ENCODE data around the gene FRMD5.
A peak's percentile ranks its signal among the peaks of the same experiment; 100 is the strongest.
"Not testable (repeated sequence)": the region's sequence is repeated elsewhere in the genome, so short reads cannot be mapped to it uniquely, and the experiment has no call there.

FRMD5 gene

DNA sequence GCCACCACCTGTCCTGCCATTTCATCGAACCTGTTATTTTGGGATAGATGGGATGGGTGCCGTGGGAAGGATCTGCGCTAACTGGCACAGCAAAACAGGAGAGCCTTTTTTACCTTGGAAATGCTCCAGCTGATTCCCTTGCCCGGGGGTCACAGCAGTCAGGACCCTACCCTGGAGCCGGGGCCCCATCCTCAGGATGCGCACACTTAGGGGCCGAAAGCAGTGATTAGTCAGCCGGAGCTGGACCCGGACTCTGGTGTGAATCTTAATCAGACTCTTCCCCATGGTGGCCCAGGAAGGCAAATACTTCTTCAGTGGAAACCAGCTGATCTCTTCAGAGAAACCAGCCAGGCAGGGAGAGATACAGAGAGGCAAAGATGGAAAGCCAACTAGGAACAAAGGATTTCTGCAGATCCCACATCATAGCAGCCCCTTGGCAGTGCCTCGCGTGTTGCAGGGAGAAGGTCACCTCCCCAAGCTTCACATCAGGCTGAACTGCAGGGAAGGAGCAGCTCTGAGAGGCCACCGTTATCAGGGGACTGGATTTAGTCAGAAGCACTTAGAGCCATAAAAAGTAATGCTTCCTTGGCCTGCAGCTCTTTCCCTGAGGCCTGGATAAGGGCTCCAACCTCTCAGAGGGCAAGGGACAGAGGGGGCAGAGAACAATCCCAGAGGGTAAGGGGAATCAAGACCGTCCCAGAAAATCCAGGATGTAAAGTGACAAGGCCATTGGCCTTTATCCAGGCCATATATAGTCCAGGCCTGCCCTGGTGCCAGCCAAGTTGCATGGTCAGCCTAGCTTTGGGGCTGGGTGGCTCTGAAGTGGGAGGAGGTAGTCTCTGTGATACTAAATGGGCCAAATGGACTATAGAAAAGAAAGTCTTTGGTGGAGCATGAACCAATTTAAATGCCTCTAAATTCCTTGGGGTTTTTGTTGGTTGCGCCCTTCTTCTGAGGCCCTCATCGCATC lies 315.4 kb downstream of the FRMD5 start:
- no peak for DNase-seq

DNA sequence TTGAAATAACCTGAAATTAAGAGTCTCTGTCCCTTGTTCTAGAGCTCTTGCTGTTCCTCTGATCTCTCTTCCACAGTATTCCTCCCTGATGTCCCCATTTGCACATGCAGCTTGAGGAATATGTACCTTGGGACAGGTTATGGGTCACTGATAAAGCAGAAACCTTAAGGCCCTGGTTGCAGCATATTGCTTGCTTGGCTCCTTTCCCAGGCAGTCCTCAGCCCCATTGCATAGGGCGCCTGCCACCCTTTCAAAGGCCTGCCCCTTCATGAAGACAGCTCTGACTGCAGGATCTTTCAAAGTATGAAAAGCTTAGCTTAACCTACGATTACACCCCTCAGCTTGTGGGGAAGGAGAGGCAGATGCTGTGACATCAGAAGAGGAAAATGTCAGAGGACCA lies 316.6 kb downstream of the FRMD5 start:
- DNase-seq: no peak

DNA sequence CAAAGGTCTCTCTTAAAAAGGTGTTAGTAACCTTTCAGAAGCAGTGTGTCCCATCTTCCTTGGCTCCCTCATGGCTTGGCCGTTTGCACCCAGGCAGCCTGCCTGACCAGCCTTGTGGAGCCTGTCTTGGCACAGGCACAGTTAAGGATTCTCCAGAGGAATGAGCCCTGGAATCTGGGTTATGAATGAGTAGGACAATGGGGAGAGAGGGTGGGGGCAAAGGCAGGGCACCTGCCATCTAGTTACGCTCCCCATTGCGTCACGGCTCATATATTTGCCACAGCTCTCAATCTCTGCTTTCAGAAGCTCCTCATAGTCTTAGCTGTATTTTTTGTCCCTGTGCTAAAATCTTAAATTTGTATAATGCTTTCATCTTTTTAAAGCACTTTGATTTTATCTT lies 317.7 kb downstream of the FRMD5 start:
- no peak for DNase-seq

DNA sequence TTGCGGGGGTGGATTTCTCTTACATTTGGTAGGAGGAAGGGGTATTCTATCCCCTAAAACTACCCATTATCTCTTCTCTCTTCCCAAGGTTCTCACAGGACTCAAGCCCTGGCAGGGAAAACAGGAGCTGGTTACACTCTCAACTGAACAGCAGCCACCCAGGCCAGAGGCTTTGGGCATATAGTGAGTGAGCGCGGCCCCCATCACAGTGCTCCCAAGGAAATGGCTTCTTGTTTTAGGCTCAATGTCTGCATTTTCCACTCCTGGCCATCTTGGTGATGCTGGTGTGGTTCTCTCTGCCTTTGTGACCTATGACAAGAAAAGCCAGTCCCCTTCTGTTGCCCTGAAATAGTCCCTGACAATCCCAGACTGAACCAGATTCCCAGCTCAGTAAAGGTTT lies 318.2 kb downstream of the FRMD5 start:
- DNase-seq: no peak

DNA sequence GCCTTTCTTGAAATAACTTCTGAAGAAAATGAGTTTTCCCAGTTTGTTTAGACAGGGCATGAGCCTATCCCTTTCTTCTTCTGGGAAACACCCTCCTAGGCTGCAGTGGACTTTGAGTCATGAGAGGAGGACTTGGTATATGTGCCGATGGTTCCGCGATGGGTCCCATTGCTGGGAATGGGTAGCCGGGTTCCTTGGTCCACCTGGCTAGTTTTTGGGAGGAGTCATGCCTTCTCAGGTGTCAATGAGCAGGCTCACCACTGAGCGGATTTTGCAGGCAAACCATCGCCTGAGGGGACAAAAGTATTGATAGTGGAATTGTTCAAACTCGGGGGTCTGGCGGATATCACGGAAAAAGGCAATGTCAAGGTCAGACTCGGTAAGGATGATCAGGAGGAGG lies 321.4 kb downstream of the FRMD5 start:
- DNase-seq: no peak

DNA sequence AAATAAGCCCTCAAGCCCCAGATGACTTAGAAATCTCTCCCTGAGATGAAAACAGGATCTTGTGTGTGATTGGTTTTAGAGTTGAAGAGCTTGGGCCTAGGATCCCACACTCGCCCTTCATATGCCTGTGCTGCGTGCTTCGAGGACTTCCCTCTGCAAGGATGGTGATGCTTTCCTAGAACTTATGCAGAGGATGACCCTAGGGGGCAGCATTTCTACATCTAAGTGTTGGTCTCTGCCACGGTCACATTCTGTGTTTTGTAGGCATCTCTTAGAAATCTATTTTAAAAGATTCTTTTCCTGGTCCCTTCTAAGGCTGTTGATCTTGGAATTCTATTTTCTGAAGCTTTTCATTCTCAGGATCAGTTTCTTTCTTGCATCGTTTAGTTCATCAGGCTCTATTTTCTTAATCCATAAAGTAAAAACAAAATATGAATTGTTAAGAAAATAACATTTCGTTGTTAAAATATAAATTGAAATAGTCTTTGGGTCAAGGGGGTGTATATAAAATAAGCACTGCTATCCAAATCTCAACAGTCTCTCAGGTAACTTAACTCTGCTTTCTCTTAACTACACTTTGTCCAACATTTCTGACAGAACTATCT lies 322.6 kb downstream of the FRMD5 start:
- no peak for DNase-seq

DNA sequence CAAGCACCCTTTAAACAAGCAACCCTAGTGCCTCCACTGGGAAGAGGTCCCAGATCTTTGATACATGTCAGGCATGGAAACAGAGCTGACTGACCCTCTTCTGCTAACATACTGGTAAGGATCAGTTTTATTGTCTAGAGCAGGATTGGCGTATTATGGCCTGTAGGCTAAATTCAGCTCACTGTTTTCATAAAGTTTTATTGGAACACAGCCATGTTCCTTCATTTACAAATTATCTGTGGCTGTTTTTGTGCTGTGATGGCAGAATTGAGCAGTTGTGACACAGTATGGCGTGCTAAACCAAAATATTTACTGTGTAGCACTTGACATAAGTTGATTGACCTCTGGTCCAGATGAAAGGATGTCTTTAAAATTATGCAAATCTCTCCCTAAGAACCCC lies 323.2 kb downstream of the FRMD5 start:
- no peak for DNase-seq

DNA sequence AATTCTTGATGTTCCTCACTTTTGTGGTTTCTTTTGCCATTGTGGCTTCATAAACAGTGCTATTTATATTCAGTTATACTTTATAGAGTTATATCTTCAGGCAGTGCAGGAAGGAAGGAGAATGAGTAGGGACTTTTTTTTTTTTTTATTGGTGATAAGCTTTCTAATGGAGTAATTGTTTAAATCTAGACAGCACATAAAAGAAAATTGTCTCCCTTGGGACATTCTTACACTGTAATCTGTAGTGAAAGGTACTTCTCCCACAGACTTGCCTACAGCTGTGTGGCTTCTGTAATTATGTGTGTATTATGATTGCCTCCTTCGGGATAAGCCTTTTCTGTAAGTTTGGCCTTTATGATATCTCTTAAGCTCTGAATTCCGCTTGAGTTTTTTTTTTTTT lies 326.7 kb downstream of the FRMD5 start:
- DNase-seq: no peak

DNA sequence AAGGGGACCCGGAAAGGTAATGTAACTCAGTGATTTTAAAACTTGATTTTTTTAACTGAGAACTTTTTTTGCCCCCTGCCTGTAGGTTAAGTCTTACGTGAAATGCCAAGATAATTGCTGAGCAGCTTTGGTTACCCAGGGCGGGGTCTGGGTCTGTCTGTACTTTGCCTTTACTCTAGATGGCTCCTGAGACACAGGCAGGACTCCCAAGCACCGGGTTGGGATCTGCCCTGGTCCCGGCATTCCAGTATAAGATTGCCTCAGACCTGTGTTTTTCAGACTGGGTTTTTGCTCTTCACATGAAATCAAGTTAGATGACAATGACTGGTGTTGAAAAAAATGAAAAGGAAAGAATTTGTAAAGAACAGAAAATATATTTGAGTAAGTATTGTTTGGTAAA lies 328.0 kb downstream of the FRMD5 start:
- no peak for DNase-seq

DNA sequence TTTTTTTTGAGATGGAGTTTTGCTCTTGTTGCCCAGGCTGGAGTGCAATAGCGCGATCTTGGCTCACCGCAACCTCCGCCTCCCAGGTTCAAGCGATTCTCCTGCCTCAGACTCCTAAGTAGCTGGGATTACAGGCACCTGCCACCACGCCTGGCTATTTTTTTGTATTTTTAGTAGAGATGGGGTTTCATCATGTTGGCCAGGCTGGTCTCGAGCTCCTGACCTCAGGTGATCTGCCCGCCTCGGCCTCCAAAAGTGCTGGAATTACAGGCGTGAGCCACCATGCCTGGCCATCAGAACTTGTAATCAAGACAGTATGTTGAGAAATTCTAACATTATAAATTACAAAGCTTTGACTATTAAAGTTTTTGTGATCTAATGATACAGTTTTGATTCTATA lies 328.4 kb downstream of the FRMD5 start:
- not testable (repeated sequence) for DNase-seq

DNA sequence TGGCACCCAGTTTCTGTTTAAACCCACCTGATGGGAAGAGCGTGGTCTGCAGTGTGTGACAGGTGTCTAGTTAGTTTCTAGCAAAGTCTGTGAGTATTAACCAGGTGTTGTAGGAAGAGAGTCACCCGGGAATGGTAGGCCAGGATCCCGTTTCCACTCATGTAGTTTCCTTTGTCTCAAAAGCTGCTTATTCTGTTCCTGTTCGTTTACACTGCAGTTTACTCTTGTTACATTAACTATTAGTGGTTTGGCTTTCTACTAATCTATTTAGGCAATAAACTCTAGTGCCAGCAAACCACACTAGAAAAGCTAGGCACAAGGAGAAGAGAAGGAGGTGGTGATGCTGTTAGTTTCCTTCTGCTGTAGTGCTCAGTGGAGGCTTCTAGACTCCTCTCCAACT lies 335.5 kb downstream of the FRMD5 start:
- no peak for DNase-seq

DNA sequence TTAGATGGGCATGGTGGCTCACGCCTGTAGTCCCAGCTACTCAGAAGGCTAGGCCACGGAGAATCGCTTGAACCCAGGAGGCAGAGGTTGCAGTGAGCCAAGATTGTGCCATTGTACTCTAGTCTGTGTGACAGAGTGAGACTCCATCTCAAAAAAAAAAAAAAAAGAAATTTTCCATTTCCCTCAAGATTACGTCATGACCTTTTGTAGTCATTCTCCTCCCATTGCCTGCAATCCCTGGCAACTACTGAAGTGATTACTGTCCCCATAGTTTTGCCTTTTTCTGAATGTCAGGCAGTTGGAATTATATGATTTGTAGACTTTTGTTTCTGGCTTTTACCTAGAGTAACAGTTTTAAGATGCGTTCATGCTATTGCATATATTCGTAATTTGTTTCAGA lies 340.3 kb downstream of the FRMD5 start:
- no peak for DNase-seq

DNA sequence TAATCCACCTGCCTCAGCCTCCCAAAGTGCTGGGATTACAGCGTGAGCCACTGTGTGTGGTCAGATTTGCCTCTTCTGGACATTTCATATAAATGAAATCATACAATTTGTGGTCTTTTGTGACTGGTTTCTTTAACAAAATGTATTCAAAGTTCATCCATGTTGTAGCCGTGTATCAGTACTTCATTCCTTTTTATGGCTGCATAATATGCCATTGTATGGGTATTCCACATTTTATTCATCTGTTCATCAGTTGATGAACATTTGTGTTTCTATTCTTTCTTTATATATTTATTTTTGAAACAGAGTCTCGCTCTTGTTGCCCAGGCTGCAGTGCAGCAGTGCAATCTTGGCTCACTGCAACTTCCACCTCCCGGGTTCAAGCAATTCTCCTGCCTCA lies 342.5 kb downstream of the FRMD5 start:
- DNase-seq: no peak

DNA sequence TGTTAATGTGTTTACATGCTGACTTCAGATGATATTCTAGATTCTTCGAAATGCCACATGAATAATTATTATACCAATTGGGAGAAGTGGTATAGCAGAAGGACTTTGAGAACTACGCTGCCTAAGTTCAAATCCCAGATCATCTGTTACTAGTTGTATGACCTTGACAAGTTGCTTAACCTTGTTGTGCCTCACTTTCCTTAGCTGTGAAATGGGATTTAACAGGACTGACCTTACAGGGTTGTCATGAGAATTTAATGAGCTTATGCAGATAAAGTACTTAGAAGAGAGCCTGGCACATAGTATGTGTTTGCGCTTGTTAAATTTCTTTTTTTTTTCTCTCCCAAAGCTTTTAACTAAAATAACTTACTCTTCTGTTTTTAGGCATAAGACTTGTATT lies 343.8 kb downstream of the FRMD5 start:
- no peak for DNase-seq

DNA sequence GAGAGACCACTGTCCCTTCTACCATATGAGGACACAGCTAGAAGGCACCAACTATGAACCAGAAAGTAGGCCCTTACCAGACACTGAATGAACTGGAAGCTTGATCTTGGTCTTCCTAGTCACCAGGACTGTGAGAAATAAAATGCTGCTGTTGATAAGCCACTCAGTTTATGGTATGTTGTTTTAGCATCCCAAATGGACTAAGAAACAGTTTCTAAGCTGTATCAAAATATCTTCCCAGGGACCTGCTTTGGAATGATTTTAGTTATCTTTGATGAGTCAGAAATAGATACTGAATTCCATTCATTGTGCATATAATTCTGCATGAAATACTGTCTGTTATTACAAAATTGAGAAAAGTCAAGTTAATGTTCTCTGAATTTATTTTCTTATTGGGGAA lies 349.6 kb downstream of the FRMD5 start:
- no peak for DNase-seq

DNA sequence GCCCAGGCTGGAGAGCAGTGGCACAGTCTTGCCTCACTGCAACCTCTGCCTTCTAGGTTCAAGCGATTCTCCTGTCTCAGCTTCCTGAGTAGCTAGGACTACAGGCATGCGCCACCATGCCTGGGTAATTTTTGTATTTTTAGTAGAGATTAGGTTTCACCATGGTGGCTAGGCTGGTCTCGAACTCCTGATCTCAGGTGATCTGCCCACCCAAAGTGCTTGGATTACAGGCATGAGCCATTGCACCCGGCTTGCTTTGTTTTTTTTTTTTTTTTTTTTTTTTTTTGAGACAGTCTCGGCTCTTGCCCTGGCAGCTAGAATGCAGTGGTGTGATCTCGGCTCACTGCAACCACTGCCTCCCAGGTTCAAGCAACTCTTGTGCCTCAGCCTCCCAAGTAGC lies 362.6 kb downstream of the FRMD5 start:
- not testable (repeated sequence) for DNase-seq

DNA sequence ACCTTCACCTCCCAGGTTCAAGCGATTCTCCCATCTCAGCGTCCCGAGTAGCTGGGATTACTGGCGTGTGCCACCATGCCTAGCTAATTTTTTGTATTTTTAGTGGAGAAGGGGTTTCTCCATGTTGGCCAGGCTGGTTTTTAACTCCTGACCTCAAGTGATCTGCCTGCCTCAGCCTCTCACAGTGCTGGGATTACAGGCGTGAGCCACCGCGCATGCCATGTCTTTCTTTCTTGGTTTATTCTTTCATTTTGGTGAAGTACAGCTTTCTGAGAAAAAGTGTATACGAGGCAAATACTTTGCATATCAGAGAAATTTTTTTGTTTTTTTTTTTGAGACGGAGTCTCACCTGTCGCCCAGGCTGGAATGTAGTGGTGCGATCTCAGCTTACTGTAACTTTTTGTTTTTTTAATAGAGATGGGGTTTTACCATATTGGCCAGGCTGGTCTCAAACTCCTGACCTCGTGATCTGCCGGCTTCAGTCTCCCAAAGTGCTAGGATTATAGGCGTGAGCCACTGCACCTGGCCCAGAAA lies 363.5 kb downstream of the FRMD5 start:
- DNase-seq: not testable (repeated sequence)

DNA sequence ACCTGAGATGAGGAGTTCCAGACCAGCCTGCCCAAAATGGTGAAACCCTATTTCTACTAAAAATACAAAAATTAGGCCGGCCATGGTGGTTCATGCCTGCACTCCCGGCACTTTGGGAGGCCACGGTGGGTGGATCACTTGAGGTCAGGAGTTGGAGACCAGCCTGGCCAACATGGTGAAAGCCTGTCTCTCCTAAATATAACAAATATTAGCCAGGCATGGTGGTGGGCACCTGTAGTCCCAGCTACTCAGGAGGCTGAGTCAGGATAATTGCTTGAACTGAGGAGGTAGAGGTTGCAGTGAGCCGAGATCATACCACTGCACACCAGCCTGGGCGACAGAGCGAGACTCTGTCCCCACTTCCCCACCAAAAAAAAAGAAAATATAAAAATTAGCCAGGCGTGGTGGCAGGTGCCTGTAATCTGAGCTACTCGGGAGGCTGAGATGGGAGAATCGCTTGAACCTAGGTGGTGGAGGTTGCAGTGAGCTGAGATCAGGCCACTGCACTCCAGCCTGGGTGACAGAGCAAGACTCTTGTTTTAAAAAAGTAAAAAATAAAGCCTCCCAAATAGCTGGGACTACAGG lies 364.3 kb downstream of the FRMD5 start:
- DNase-seq: not testable (repeated sequence)

DNA sequence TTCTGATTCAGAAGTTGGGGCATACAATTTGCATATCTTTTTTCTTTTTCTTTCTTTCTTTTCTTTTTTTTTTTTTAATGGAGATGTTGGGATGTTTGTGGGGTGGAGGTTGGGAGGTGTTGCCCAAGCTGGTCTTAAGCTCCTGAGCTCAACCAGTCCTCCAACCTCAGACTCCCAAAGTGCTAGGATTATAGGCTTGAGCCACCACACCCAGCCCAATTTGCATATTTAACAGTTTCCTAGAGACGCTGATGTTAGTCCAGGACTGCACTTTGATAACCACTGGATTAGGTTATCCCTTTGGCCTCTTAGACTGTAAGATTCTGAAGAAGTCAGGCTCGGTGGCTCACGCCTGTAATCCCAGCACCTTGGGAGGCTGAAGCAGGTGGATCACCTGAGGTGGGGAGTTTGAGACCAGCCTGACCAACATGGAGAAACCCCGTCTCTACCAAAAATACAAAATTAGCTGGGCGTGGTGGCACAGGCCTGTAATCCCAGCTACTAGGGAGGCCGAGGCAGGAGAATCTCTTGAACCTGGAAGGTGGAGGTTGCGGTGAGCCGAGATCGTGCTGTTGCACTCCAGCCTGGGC lies 365.0 kb downstream of the FRMD5 start:
- DNase-seq: not testable (repeated sequence)

DNA sequence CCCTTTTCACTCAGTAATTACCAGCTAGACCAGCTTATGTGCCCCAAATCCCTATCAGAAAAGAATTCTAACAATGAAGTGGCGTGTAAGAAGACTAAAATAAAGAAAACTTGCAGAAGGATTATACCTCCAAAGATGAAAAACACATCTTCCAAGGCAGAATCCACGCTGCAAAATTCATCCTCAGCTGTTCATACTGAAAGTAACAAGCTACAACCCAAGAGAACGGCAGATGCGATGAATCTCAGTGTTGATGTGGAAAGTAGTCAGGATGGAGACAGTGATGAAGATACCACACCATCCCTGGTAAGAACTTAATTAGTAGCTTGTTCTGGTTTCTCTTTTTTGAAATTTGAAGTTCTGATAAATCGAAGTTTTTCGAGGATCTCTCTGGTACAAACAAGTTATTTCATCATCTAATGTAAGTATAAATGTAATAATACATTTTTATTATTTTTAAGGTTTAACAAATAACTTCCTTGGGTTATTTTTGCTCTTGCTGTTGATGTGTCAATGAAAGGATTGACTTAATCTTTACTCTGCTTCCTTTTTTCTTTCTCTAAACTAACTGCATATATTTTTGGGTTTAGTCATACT lies 366.9 kb downstream of the FRMD5 start:
- DNase-seq: no peak

DNA sequence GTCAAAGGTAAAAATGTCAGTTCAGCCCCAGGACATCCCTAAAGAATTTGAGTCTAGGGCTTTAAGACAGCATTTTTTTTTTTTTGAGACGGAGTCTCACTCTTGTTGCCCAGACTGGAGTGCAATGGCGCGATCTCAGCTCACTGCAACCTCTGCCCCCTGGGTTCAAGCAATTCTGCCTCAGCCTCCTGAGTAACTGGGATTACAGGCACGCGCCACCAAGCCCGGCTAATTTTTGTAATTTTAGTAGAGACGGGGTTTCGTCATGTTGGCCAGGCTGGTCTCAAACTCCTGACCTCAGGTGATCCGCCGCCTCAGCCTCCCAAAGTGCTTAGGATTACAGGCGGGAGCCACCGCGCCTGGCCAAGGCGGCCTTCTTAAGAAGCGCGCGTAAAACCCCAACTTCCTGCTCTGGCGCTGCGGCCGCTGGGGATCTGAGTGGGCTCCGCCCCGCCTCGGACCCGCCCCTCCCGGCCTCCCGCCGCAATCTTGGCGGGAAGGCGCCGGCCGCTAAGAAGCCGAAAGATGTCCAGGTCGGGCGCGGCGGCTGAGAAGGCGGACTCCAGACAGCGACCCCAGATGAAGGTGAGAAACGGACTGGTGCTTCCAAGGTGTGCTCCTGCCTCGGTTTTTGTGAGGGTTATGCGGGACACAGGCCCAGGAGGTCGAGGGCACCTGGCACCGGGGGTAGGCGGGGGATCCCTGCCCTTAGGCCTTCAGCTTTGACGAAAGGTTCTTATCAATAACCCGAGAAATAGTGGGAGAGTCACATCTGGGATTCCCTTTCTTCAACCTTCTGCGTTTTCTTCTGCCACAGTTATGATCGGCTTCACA lies 368.3 kb downstream of the FRMD5 start, which contains the start of gene WDR76:
TSS of gene WDR76 (plus strand) at position 495 of the 834 bp plus-strand sequence. CDS start at position 526, 31 bp downstream.
- peak; percentile 69 for DNase-seq

DNA sequence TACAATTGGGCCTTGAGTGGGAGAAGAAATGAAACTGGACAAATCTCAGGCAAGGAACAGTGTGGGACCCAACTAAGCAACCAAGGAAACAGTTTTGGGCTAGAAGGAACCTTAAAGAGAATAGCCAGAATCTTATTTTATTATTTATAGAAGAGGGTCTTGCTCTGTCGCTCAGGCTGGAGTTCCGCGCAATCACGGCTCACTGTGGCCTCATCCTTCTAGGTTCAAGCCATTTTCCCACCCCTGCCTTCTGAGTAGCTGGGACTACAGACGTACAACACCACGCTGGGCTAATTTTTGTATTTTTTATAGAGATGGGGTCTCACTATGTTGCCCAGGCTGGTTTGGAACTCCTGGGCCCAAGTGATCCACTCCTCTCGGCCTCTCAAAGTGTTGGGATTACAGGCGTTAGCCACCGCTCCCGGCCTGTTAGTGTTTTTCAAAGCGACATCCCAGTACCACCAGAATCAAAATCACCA lies 369.0 kb downstream of the FRMD5 start:
- no peak for DNase-seq
